Choroid plexus epithelial cell (primary cell): ENCODE measurements around the gene FNDC3B.

Experiments used
- DNase-seq: peaks from one replicate; pipeline ENCODE4 v3.0.0-alpha.2; 2010; ENCODE audit warnings: low read depth
- H3K4me3 ChIP-seq: 2 replicates; pipeline ENCODE4 v1.5.1; 2011; ENCODE audit warnings: low read depth, mild to moderate bottlenecking, control low read depth, low read length, moderate library complexity
- CTCF ChIP-seq: conservative IDR thresholded peaks from 2 replicates; pipeline ENCODE4 v1.5.1; 2011; ENCODE audit warnings: low read depth, mild to moderate bottlenecking, control low read depth, inconsistent platforms, low read length, moderate library complexity

Gene FNDC3B

GRCh38 chr3:172228036-172228415, 188.6 kb downstream of the FNDC3B start:
- DNase-seq = no peak
- TF ChIP-seq CTCF = no peak
- no peak overlapping the region for H3K4me3 ChIP-seq

GRCh38 chr3:172229462-172229861, 190.1 kb downstream of the FNDC3B start:
- no peak for TF ChIP-seq CTCF
- no peak for DNase-seq
- no peak overlapping the region for H3K4me3 ChIP-seq

GRCh38 chr3:172231318-172231901, 192.0 kb downstream of the FNDC3B start:
- TF ChIP-seq CTCF = no peak
- DNase-seq = no peak
- no peak overlapping the region for H3K4me3 ChIP-seq

GRCh38 chr3:172232579-172233212, 193.3 kb downstream of the FNDC3B start:
- DNase-seq = no peak
- H3K4me3 ChIP-seq = no peak overlapping the region
- TF ChIP-seq CTCF = no peak

- TF ChIP-seq CTCF = no peak
- DNase-seq = no peak
- H3K4me3 ChIP-seq = no peak overlapping the region
These were observed 194.3 kb downstream of the FNDC3B start for GRCh38 chr3:172233474-172234277.

GRCh38 chr3:172235698-172236097, 196.3 kb downstream of the FNDC3B start:
- no peak overlapping the region for H3K4me3 ChIP-seq
- DNase-seq = no peak
- TF ChIP-seq CTCF = no peak
